K562 (cell line): ENCODE data around the gene FAM78B. TPM values are rescaled to one million over a fixed set of nuclear protein-coding genes. Genes with fewer than 3 reads are reported as not detected.

Experiments used
- ARID1B ChIP-seq: fragments of 450-650 bp; IDR thresholded peaks from 2 replicates; pipeline ENCODE4 v1.6.1; 2016; ENCODE audit warnings: antibody characterized with exemption, mild to moderate bottlenecking, inconsistent platforms
- NFE2L1 ChIP-seq: fragments of 450-650 bp; IDR thresholded peaks from 2 replicates; pipeline ENCODE4 v1.6.1; 2016; ENCODE audit warnings: missing genetic modification characterization, low read depth, mild to moderate bottlenecking, missing compliant biosample characterization, moderate library complexity, borderline replicate concordance
- PML ChIP-seq: IDR thresholded peaks from 2 replicates; pipeline ENCODE4 v1.6.1; 2012; ENCODE audit warnings: low read length, inconsistent platforms
- RFX7 ChIP-seq: fragments of 250-450 bp; sonication (Bioruptor Pico); IDR thresholded peaks from 2 replicates; pipeline ENCODE4 v1.5.1; 2021; ENCODE audit warnings: mild to moderate bottlenecking
- SRF ChIP-seq, 2 experiments: fragments of 250-450, 450-650 bp in 1 of 2; sonication (Bioruptor Pico) in 1 of 2; sonication (generic) in 1 of 2; formaldehyde crosslinking; IDR thresholded peaks; 2 replicates each; pipeline versions ENCODE4 v1.5.0 to v1.5.1; 2020 to 2022; ENCODE audit warnings: mild to moderate bottlenecking in 1 of 2, missing genetic modification reagents in 1 of 2
- ZSCAN29 ChIP-seq: fragments of 450-650 bp; IDR thresholded peaks from 2 replicates; pipeline ENCODE4 v1.6.1; 2017
- polyA plus RNA-seq, 8 experiments: library from polyadenylated mRNA; depleted of rRNA in 4 of 8; stranded (reverse) in 5 of 8; unstranded in 3 of 8; fragments of >200 nt; fragmentation: Nextera tagmentation in 2 of 8; fragmentation: Illumina TruSeq in 1 of 8; extraction: Ambion mirVana in 2 of 8; extraction: Trizol in 1 of 8; gene quantifications; 2 replicates each; pipeline versions ENCODE4 v1.2.1 to v1.2.3, GENCODE V29; 2011 to 2014; ENCODE audit warnings: inconsistent platforms in 1 of 8, missing spikeins in 1 of 8
- total RNA-seq, 7 experiments: library from RNA; depleted of rRNA in 6 of 7; stranded (reverse); fragments of >200 nt in 6 of 7; fragmentation: Illumina TruSeq in 2 of 7; extraction: Trizol in 2 of 7; gene quantifications; 2 replicates each; pipeline versions ENCODE4 v1.2.1 to v1.2.3, GENCODE V29; 2011 to 2021; ENCODE audit warnings: low replicate concordance in 1 of 7
- TF ChIP-seq, protein P1 (sequence below): fragments of 250-450 bp; sonication (Bioruptor Pico); IDR thresholded peaks from 2 replicates; pipeline ENCODE4 v1.4.0; 2020

The FAM78B gene
- total and polyA plus RNA-seq, 9 of the 15 experiments (the other 6 are each of a cell fraction or from before 2014, with no cell fraction given): 0.04 to 0.43 (median 0.29) TPM; not detected in 1

DNA sequence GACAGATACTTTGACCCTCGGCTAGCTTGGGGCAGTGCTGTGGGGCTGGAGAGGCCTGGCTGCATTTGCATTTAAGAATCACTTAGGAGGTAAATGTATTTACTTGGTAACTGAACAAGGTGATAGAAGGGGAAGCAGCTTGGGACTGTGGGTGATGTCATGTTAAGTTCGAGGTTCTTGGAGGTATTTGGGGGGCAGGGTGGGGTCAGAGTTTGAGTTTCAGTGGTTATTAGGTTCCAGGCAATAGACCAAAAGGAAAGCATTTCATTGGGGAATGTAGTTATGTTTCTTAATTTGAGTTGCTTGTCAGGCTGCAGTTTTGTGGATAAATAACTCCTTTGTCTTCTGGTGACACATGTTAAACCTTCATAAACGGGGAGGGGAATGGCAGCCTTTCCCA is 2.4 kb upstream of the FAM78B start (continued):
- TF ChIP-seq RFX7 (CRISPR knock-in tag) (no peak), ZSCAN29 (no peak), NFE2L1 (tag) (no peak), PML (no peak), ARID1B (no peak), SRF (CRISPR knock-in tag; IDR thresholded peaks at IDR 0.05) (no peak)
- TF ChIP-seq, protein P1, sequence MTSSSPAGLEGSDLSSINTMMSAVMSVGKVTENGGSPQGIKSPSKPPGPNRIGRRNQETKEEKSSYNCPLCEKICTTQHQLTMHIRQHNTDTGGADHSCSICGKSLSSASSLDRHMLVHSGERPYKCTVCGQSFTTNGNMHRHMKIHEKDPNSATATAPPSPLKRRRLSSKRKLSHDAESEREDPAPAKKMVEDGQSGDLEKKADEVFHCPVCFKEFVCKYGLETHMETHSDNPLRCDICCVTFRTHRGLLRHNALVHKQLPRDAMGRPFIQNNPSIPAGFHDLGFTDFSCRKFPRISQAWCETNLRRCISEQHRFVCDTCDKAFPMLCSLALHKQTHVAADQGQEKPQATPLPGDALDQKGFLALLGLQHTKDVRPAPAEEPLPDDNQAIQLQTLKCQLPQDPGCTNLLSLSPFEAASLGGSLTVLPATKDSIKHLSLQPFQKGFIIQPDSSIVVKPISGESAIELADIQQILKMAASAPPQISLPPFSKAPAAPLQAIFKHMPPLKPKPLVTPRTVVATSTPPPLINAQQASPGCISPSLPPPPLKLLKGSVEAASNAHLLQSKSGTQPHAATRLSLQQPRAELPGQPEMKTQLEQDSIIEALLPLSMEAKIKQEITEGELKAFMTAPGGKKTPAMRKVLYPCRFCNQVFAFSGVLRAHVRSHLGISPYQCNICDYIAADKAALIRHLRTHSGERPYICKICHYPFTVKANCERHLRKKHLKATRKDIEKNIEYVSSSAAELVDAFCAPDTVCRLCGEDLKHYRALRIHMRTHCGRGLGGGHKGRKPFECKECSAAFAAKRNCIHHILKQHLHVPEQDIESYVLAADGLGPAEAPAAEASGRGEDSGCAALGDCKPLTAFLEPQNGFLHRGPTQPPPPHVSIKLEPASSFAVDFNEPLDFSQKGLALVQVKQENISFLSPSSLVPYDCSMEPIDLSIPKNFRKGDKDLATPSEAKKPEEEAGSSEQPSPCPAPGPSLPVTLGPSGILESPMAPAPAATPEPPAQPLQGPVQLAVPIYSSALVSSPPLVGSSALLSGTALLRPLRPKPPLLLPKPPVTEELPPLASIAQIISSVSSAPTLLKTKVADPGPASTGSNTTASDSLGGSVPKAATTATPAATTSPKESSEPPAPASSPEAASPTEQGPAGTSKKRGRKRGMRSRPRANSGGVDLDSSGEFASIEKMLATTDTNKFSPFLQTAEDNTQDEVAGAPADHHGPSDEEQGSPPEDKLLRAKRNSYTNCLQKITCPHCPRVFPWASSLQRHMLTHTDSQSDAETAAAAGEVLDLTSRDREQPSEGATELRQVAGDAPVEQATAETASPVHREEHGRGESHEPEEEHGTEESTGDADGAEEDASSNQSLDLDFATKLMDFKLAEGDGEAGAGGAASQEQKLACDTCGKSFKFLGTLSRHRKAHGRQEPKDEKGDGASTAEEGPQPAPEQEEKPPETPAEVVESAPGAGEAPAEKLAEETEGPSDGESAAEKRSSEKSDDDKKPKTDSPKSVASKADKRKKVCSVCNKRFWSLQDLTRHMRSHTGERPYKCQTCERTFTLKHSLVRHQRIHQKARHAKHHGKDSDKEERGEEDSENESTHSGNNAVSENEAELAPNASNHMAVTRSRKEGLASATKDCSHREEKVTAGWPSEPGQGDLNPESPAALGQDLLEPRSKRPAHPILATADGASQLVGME (CRISPR knock-in tag): no peak
